ENCODE results near the gene C1orf35. TPM values are rescaled to one million over a fixed set of nuclear protein-coding genes. Genes with fewer than 3 reads are reported as not detected.

Gene C1orf35
- total RNA-seq, 1 donor from 2014 or later, result 2.4 TPM

GRCh38 chr1:228097333-228098081, 5.6 kb downstream of the C1orf35 start:
- Histone ChIP-seq H3K27ac (no peak overlapping the region), H3K4me1 (peaks cover 0 to 9% of the 10 kb centered on the region in 2 donors), H3K36me3 (peaks cover 39 to 50% of the 10 kb centered on the region in 2 donors), H3K27me3 (no peaks in the 10 kb centered on the region), H3K9me3 (peaks cover 0 to 6% of the 10 kb centered on the region in 2 donors), H3K4me3 (no peak overlapping the region)
- intact Hi-C loops (cut with DNase I), result no loop called here
- no peak for DNase-seq (ENCODE audit: low spot score in 2 of 2)
- no peak for TF ChIP-seq CTCF (IDR thresholded peaks at IDR 0.05)

- peaks cover 39 to 50% of the 10 kb centered on the region in 2 donors for H3K36me3 ChIP-seq
- H3K27me3 ChIP-seq, result no peaks in the 10 kb centered on the region
- TF ChIP-seq CTCF (IDR thresholded peaks at IDR 0.05), result no peak
- no peak overlapping the region for H3K4me3 ChIP-seq
- H3K9me3 ChIP-seq, result peaks cover 0 to 6% of the 10 kb centered on the region in 2 donors
- H3K27ac ChIP-seq, result no peak overlapping the region
- peaks cover 0 to under 1% of the 10 kb centered on the region in 2 donors for H3K4me1 ChIP-seq
- peak in 1 of 2 donors; percentile 30 for DNase-seq (ENCODE audit: low spot score in 2 of 2)
- intact Hi-C loops (cut with DNase I), result no loop called here
Observed at GRCh38 chr1:228096416-228097332, 6.5 kb downstream of the C1orf35 start.

- H3K27me3 ChIP-seq, result no peaks in the 10 kb centered on the region
- intact Hi-C loops (cut with DNase I), result no loop called here
- peaks cover 39 to 48% of the 10 kb centered on the region in 2 donors for H3K36me3 ChIP-seq
- H3K9me3 ChIP-seq, result peaks cover 0 to 6% of the 10 kb centered on the region in 2 donors
- H3K4me3 ChIP-seq, result no peak overlapping the region
- no peak for TF ChIP-seq CTCF (IDR thresholded peaks at IDR 0.05)
- H3K4me1 ChIP-seq, result peaks cover 0 to 3% of the 10 kb centered on the region in 2 donors
- no peak overlapping the region for H3K27ac ChIP-seq
- no peak for DNase-seq (ENCODE audit: low spot score in 2 of 2)
Observed at GRCh38 chr1:228095938-228096337, 7.2 kb downstream of the C1orf35 start.

GRCh38 chr1:228095161-228095560, 8.0 kb downstream of the C1orf35 start:
- Histone ChIP-seq H3K4me3 (no peak overlapping the region), H3K9me3 (peaks cover 0 to 6% of the 10 kb centered on the region in 2 donors), H3K27me3 (no peaks in the 10 kb centered on the region), H3K27ac (no peak overlapping the region), H3K4me1 (peaks cover 3 to 9% of the 10 kb centered on the region in 2 donors), H3K36me3 (peaks cover 38 to 40% of the 10 kb centered on the region in 2 donors)
- TF ChIP-seq CTCF (IDR thresholded peaks at IDR 0.05), result no peak
- intact Hi-C loops (cut with DNase I), result no loop called here
- DNase-seq (ENCODE audit: low spot score in 2 of 2), result no peak

GRCh38 chr1:228094432-228095016, 8.6 kb downstream of the C1orf35 start:
- no peak overlapping the region for H3K27ac ChIP-seq
- no peak for DNase-seq (ENCODE audit: low spot score in 2 of 2)
- intact Hi-C loops (cut with DNase I), result no loop called here
- H3K9me3 ChIP-seq, result peaks cover 0 to 6% of the 10 kb centered on the region in 2 donors
- peaks cover 32 to 34% of the 10 kb centered on the region in 2 donors for H3K36me3 ChIP-seq
- H3K4me1 ChIP-seq, result peaks cover 9 to 16% of the 10 kb centered on the region in 2 donors
- no peaks in the 10 kb centered on the region for H3K27me3 ChIP-seq
- TF ChIP-seq CTCF (IDR thresholded peaks at IDR 0.05), result no peak
- H3K4me3 ChIP-seq, result no peak overlapping the region

Measured in ascending aorta (tissue), 2 donors.